ENCODE results near the gene DCAF5.
A peak's percentile ranks its signal among the peaks of the same experiment; 100 is the strongest.

The DCAF5 gene

GRCh38 chr14:69055999-69056788 is 96.7 kb downstream of the DCAF5 start:
- H3K27me3 Mint-ChIP-seq (ENCODE audit: low read depth): no peaks in the 10 kb centered on the region
- peaks cover 54% of the 10 kb centered on the region for H3K36me3 Mint-ChIP-seq (ENCODE audit: low read depth)
- no peak overlapping the region for H3K4me3 Mint-ChIP-seq
- no peak for DNase-seq (ENCODE audit: low spot score)
- no peaks in the 10 kb centered on the region for H3K9me3 Mint-ChIP-seq
- H3K4me1 Mint-ChIP-seq (ENCODE audit: low read depth): peaks cover 9% of the 10 kb centered on the region
- peak overlapping the region; percentile 3 for H3K27ac Mint-ChIP-seq

- Mint-ChIP-seq H3K4me1 (ENCODE audit: low read depth) (peaks cover 9% of the 10 kb centered on the region), H3K27me3 (ENCODE audit: low read depth) (no peaks in the 10 kb centered on the region), H3K27ac (no peak overlapping the region), H3K36me3 (ENCODE audit: low read depth) (peaks cover 50% of the 10 kb centered on the region), H3K4me3 (no peak overlapping the region), H3K9me3 (no peaks in the 10 kb centered on the region)
- no peak for DNase-seq (ENCODE audit: low spot score)
Measured at GRCh38 chr14:69055125-69055524, 97.8 kb downstream of the DCAF5 start.

DNA sequence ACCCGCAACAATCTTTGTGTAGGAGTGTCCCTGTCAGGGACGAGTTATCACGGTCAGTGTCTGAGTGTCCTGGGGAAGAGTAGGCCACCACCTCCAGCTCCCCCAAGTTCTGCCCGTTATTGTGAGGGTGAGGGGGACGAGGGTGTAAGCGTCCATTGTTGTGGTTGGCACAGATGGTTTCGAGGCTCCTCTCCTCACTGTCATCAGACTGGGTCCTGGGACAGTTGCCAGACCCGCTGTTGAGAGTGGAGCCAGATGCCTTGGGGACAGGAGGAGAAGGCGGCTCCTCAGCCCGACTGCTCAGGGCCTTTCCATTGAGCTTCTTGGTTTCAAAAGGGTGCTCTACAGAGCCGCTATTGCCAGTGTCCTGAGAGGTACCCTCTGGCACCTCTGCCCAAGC is 98.9 kb downstream of the DCAF5 start:
- Mint-ChIP-seq H3K27me3 (ENCODE audit: low read depth) (no peaks in the 10 kb centered on the region), H3K4me3 (no peak overlapping the region), H3K27ac (no peak overlapping the region), H3K9me3 (no peaks in the 10 kb centered on the region), H3K4me1 (ENCODE audit: low read depth) (peaks cover 9% of the 10 kb centered on the region), H3K36me3 (ENCODE audit: low read depth) (peaks cover 41% of the 10 kb centered on the region)
- DNase-seq (ENCODE audit: low spot score): no peak

DNA sequence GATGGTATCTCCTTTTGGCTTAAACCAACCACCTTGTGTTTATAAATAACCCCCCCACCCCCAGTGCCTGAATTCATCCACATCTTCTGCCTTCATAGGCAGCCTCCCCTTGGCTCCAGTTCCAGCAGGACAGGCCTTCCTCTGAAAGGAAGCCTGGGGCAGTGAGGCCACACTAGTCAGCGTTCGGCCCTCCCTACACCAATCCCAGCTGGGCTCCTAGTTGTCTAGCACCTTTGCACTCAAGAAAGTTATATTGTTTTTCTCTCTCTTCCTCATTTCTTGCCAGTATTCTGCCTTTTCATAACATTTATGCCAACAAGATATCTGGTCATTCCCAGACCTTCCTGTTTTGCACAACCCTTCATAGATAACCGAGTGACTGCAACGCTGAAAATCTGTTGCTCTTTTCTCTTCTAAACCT is 100.7 kb downstream of the DCAF5 start:
- Mint-ChIP-seq H3K27me3 (ENCODE audit: low read depth) (no peaks in the 10 kb centered on the region), H3K27ac (no peak overlapping the region), H3K4me3 (no peak overlapping the region), H3K9me3 (no peaks in the 10 kb centered on the region), H3K36me3 (ENCODE audit: low read depth) (peaks cover 28% of the 10 kb centered on the region), H3K4me1 (ENCODE audit: low read depth) (peaks cover 3% of the 10 kb centered on the region)
- no peak for DNase-seq (ENCODE audit: low spot score)

DNA sequence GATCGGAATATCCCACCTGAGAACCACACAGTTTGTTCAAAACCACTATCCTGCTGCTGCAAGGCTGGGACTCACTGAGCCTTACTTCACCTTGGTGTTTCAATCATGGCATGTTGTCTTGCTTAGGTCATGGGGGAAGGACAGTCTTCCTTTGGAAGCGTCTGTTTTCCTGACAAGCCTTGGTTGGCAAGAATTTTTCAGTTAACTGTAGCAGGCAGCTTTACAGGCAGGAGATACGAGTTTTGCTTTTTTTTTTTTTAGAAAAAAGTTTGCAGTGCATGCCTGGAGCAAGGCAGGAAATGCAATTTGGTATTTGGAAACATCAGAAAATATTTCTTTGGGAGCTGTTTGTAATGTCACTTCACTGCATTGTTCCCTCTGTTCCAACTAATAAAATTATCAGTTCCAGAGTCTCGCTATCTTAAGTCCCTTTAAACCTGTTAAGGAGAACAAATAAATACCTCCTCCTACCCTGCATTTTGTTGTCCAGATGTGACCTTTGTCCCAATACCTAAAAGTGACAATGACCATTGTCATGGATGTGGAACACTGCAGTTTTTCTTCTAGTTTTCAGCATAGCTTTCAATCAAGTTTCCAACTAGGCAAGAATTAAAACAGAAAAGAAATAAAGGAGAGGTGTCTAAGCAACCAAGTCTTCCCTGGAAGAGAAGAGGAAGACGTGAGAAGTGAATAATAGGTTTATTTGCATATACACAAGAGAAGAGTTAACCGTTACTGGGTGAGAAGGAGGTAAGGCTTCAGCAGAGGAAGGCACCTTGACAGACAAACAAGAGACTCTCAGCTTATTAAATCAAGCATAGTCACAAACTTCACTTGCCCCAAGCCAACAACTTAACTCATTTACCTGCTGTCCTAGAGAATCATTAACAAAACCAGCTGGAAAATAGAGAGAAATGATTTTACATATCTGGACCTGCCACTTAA is 102.4 kb downstream of the DCAF5 start:
- H3K27me3 Mint-ChIP-seq (ENCODE audit: low read depth): no peaks in the 10 kb centered on the region

GRCh38 chr14:69049675-69050074 is 103.2 kb downstream of the DCAF5 start:
- Mint-ChIP-seq H3K27me3 (ENCODE audit: low read depth) (no peaks in the 10 kb centered on the region), H3K4me3 (no peak overlapping the region), H3K27ac (no peak overlapping the region), H3K9me3 (no peaks in the 10 kb centered on the region), H3K36me3 (ENCODE audit: low read depth) (peaks cover 15% of the 10 kb centered on the region), H3K4me1 (ENCODE audit: low read depth) (no peaks in the 10 kb centered on the region)
- DNase-seq (ENCODE audit: low spot score): no peak

More for the DNA sequence above, 102.4 kb downstream of the DCAF5 start:
- H3K4me3 Mint-ChIP-seq: no peak overlapping the region
- H3K27ac Mint-ChIP-seq: no peak overlapping the region
- no peaks in the 10 kb centered on the region for H3K4me1 Mint-ChIP-seq (ENCODE audit: low read depth)
- H3K9me3 Mint-ChIP-seq: no peaks in the 10 kb centered on the region
- no peak for DNase-seq (ENCODE audit: low spot score)
- H3K36me3 Mint-ChIP-seq (ENCODE audit: low read depth): peaks cover 22% of the 10 kb centered on the region

- H3K4me3 Mint-ChIP-seq: no peak overlapping the region
- H3K9me3 Mint-ChIP-seq: no peaks in the 10 kb centered on the region
- no peak for DNase-seq (ENCODE audit: low spot score)
- peaks cover 3% of the 10 kb centered on the region for H3K27me3 Mint-ChIP-seq (ENCODE audit: low read depth)
- H3K27ac Mint-ChIP-seq: no peak overlapping the region
- no peaks in the 10 kb centered on the region for H3K4me1 Mint-ChIP-seq (ENCODE audit: low read depth)
- H3K36me3 Mint-ChIP-seq (ENCODE audit: low read depth): peaks cover 8% of the 10 kb centered on the region
Measured at GRCh38 chr14:69048456-69048855, 104.5 kb downstream of the DCAF5 start.

DNA sequence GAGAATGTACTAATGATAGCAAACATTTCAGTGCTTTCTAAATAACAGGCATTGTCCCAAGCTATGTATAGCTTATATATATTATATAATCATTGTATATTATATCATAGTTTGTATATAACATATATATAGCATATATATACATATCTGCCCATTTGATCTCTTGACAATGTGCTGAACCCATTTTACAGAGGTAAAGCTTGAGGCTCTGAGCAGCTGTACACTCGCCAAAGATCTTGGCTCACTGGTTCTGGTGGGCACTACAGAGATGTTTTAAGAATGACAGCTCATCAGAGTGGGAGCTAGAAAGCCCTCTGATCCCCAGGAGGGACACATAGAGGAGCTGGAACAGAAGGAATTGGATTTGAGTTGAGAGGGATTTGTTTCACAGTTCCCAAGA is 105.7 kb downstream of the DCAF5 start:
- Mint-ChIP-seq H3K4me1 (ENCODE audit: low read depth) (peaks cover 2% of the 10 kb centered on the region), H3K36me3 (ENCODE audit: low read depth) (peaks cover 1% of the 10 kb centered on the region), H3K9me3 (no peaks in the 10 kb centered on the region), H3K27me3 (ENCODE audit: low read depth) (peaks cover 15% of the 10 kb centered on the region), H3K4me3 (no peak overlapping the region), H3K27ac (no peak overlapping the region)
- DNase-seq (ENCODE audit: low spot score): no peak

DNA sequence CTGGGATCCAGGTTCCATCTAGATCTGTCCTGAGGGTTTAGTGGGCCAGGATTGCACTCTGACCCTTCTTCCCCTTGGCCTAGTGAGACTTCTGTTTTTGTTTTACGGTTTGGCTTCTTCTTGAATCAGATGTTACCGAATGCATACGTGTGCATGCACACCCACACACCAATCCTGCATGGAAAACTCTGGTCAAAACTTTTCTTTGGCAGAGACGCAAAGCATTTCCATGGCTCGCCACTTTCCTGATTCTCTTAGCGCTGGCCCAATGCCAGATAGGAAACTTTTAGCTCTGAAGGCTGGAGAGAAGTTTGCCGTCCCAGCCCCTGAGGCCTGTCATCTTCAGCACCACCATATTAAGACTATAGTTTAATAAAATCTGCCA is 106.5 kb downstream of the DCAF5 start:
- H3K27ac Mint-ChIP-seq: no peak overlapping the region
- peaks cover 23% of the 10 kb centered on the region for H3K27me3 Mint-ChIP-seq (ENCODE audit: low read depth)
- no peak overlapping the region for H3K4me3 Mint-ChIP-seq
- H3K4me1 Mint-ChIP-seq (ENCODE audit: low read depth): peaks cover 2% of the 10 kb centered on the region
- no peaks in the 10 kb centered on the region for H3K9me3 Mint-ChIP-seq
- DNase-seq (ENCODE audit: low spot score): no peak
- no peaks in the 10 kb centered on the region for H3K36me3 Mint-ChIP-seq (ENCODE audit: low read depth)

- Mint-ChIP-seq H3K27ac (no peak overlapping the region), H3K4me1 (ENCODE audit: low read depth) (peaks cover 2% of the 10 kb centered on the region), H3K9me3 (no peaks in the 10 kb centered on the region), H3K27me3 (ENCODE audit: low read depth) (peaks cover 28% of the 10 kb centered on the region), H3K4me3 (no peak overlapping the region), H3K36me3 (ENCODE audit: low read depth) (no peaks in the 10 kb centered on the region)
- DNase-seq (ENCODE audit: low spot score): no peak
Measured at GRCh38 chr14:69045857-69046475, 107.0 kb downstream of the DCAF5 start.

- no peak overlapping the region for H3K27ac Mint-ChIP-seq
- H3K4me1 Mint-ChIP-seq (ENCODE audit: low read depth): peaks cover 2% of the 10 kb centered on the region
- no peaks in the 10 kb centered on the region for H3K9me3 Mint-ChIP-seq
- H3K36me3 Mint-ChIP-seq (ENCODE audit: low read depth): no peaks in the 10 kb centered on the region
- no peak overlapping the region for H3K4me3 Mint-ChIP-seq
- no peak for DNase-seq (ENCODE audit: low spot score)
- peaks cover 30% of the 10 kb centered on the region for H3K27me3 Mint-ChIP-seq (ENCODE audit: low read depth)
Measured at GRCh38 chr14:69044965-69045555, 107.9 kb downstream of the DCAF5 start.

- Mint-ChIP-seq H3K9me3 (no peaks in the 10 kb centered on the region), H3K36me3 (ENCODE audit: low read depth) (no peaks in the 10 kb centered on the region), H3K27me3 (ENCODE audit: low read depth) (peaks cover 34% of the 10 kb centered on the region), H3K27ac (no peak overlapping the region), H3K4me3 (no peak overlapping the region), H3K4me1 (ENCODE audit: low read depth) (peaks cover 2% of the 10 kb centered on the region)
- no peak for DNase-seq (ENCODE audit: low spot score)
Measured at GRCh38 chr14:69044296-69044695, 108.6 kb downstream of the DCAF5 start.

- Mint-ChIP-seq H3K36me3 (ENCODE audit: low read depth) (no peaks in the 10 kb centered on the region), H3K27me3 (ENCODE audit: low read depth) (peaks cover 40% of the 10 kb centered on the region), H3K4me1 (ENCODE audit: low read depth) (peaks cover 2% of the 10 kb centered on the region), H3K4me3 (no peak overlapping the region), H3K9me3 (no peaks in the 10 kb centered on the region), H3K27ac (no peak overlapping the region)
- no peak for DNase-seq (ENCODE audit: low spot score)
Measured at GRCh38 chr14:69043596-69044260, 109.2 kb downstream of the DCAF5 start.
